SK-N-SH treated with all-trans-retinoic acid at 6 μM for 48 hours (cell line): Measurements from ENCODE around the gene SMG7.

ENCODE experiments used
- ATAC-seq: fragments of 200-7000 bp; cut with Tn5 transposase; 3 replicates; pipeline ENCODE4 v1.9.1; 2020; ENCODE audit warnings: mild to moderate bottlenecking, moderate library complexity
- BACH2 ChIP-seq: fragments of 250-450 bp; sonication (Bioruptor Pico); IDR thresholded peaks from 2 replicates; pipeline ENCODE4 v1.9.0; 2021; ENCODE audit warnings: mild to moderate bottlenecking, borderline replicate concordance
- ESRRG ChIP-seq: fragments of 250-450 bp; sonication (Bioruptor Pico); IDR thresholded peaks from 2 replicates; pipeline ENCODE4 v1.6.1; 2021; ENCODE audit warnings: mild to moderate bottlenecking
- ISL1 ChIP-seq: fragments of 250-450 bp; sonication (Bioruptor Pico); IDR thresholded peaks from 2 replicates; pipeline ENCODE4 v2.1.2; 2022; ENCODE audit warnings: mild to moderate bottlenecking, moderate library complexity
- OSR1 ChIP-seq: fragments of 250-450 bp; sonication (Bioruptor Pico); IDR thresholded peaks from 2 replicates; pipeline ENCODE4 v1.8.0; 2022; ENCODE audit warnings: moderate library complexity, mild to moderate bottlenecking, inconsistent platforms
- PPARA ChIP-seq: fragments of 250-450 bp; sonication (Bioruptor Pico); IDR thresholded peaks from 2 replicates; pipeline ENCODE4 v1.5.0; 2020; ENCODE audit warnings: mild to moderate bottlenecking, borderline replicate concordance
- RARB ChIP-seq: fragments of 250-450 bp; sonication (Bioruptor Pico); IDR thresholded peaks from 2 replicates; pipeline ENCODE4 v1.8.0; 2021; ENCODE audit warnings: mild to moderate bottlenecking, moderate library complexity
- SNAI2 ChIP-seq: fragments of 250-450 bp; sonication (Bioruptor Pico); IDR thresholded peaks from 2 replicates; pipeline ENCODE4 v1.5.0; 2020; ENCODE audit warnings: mild to moderate bottlenecking, moderate library complexity
- TCF4 ChIP-seq: fragments of 250-450 bp; sonication (Bioruptor Pico); IDR thresholded peaks from 2 replicates; pipeline ENCODE4 v1.8.0; 2021; ENCODE audit warnings: mild to moderate bottlenecking, moderate library complexity, borderline replicate concordance
- ZC3H10 ChIP-seq: fragments of 250-450 bp; sonication (Bioruptor Pico); IDR thresholded peaks from 2 replicates; pipeline ENCODE4 v1.5.1; 2021; ENCODE audit warnings: mild to moderate bottlenecking, moderate library complexity
- ZFP3 ChIP-seq: fragments of 250-450 bp; sonication (Bioruptor Pico); IDR thresholded peaks from 2 replicates; pipeline ENCODE4 v1.5.0; 2020; ENCODE audit warnings: mild to moderate bottlenecking, moderate library complexity
- ZFP30 ChIP-seq: fragments of 450-650 bp; formaldehyde crosslinking; IDR thresholded peaks from 2 replicates; pipeline ENCODE4 v1.5.0; 2022; ENCODE audit warnings: mild to moderate bottlenecking, moderate library complexity
- ZNF565 ChIP-seq: fragments of 450-650 bp; formaldehyde crosslinking; conservative IDR thresholded peaks from 2 replicates; pipeline ENCODE4 v1.5.0; 2020; ENCODE audit warnings: low read depth, mild to moderate bottlenecking, moderate library complexity
- ZNF70 ChIP-seq: fragments of 450-650 bp; formaldehyde crosslinking; IDR thresholded peaks from 2 replicates; pipeline ENCODE4 v1.5.0; 2020; ENCODE audit warnings: mild to moderate bottlenecking, moderate library complexity
- TF ChIP-seq, protein P1 (sequence below): fragments of 250-450 bp; sonication (Bioruptor Pico); IDR thresholded peaks from 2 replicates; pipeline ENCODE4 v1.8.0; 2020; ENCODE audit warnings: mild to moderate bottlenecking, moderate library complexity, borderline replicate concordance
- TF ChIP-seq, protein P2 (sequence below): fragments of 250-450 bp; sonication (Bioruptor Pico); IDR thresholded peaks from 2 replicates; pipeline ENCODE4 v1.5.0; 2020; ENCODE audit warnings: mild to moderate bottlenecking, moderate library complexity
- TF ChIP-seq, protein P3 (sequence below): fragments of 250-450 bp; sonication (Bioruptor Pico); IDR thresholded peaks from 2 replicates; pipeline ENCODE4 v1.5.1; 2020; ENCODE audit warnings: low read depth, mild to moderate bottlenecking, moderate library complexity
- TF ChIP-seq, protein P4 (sequence below): fragments of 250-450 bp; sonication (Bioruptor Pico); IDR thresholded peaks from 2 replicates; pipeline ENCODE4 v1.8.0; 2021; ENCODE audit warnings: low read depth, mild to moderate bottlenecking, moderate library complexity, borderline replicate concordance
- TF ChIP-seq, protein P5 (sequence below): fragments of 250-450 bp; sonication (Bioruptor Pico); IDR thresholded peaks from 2 replicates; pipeline ENCODE4 v1.5.1; 2021; ENCODE audit warnings: mild to moderate bottlenecking, moderate library complexity

The SMG7 gene

DNA sequence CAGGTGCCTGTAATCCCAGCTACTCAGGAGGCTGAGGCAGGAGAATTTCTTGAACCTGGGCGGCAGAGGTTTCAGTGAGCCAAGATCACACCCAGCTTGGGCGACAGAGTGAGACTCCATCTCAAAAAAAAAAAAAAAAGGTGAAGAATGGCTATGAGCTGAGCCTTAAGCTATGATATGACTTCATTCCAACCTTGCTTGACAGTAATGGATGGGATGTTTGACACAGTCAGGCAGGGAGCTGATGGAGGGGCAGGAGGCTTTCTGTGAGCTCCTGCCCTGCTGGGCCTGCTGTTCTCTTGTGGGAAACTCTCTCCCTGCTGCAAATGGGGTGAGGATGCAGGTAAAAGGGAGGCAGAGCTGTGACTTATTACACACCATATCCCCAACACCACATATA, 90.4 kb downstream of the SMG7 start:
- no peak for ATAC-seq
- TF ChIP-seq TCF4: no peak
- TF ChIP-seq RARB (CRISPR knock-in tag): no peak
- TF ChIP-seq ZNF565: no peak
- TF ChIP-seq, protein P1, sequence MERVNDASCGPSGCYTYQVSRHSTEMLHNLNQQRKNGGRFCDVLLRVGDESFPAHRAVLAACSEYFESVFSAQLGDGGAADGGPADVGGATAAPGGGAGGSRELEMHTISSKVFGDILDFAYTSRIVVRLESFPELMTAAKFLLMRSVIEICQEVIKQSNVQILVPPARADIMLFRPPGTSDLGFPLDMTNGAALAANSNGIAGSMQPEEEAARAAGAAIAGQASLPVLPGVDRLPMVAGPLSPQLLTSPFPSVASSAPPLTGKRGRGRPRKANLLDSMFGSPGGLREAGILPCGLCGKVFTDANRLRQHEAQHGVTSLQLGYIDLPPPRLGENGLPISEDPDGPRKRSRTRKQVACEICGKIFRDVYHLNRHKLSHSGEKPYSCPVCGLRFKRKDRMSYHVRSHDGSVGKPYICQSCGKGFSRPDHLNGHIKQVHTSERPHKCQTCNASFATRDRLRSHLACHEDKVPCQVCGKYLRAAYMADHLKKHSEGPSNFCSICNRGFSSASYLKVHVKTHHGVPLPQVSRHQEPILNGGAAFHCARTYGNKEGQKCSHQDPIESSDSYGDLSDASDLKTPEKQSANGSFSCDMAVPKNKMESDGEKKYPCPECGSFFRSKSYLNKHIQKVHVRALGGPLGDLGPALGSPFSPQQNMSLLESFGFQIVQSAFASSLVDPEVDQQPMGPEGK (CRISPR knock-in tag): no peak
- no peak for TF ChIP-seq OSR1 (CRISPR knock-in tag)
- TF ChIP-seq SNAI2 (CRISPR knock-in tag): no peak
- TF ChIP-seq, protein P2, sequence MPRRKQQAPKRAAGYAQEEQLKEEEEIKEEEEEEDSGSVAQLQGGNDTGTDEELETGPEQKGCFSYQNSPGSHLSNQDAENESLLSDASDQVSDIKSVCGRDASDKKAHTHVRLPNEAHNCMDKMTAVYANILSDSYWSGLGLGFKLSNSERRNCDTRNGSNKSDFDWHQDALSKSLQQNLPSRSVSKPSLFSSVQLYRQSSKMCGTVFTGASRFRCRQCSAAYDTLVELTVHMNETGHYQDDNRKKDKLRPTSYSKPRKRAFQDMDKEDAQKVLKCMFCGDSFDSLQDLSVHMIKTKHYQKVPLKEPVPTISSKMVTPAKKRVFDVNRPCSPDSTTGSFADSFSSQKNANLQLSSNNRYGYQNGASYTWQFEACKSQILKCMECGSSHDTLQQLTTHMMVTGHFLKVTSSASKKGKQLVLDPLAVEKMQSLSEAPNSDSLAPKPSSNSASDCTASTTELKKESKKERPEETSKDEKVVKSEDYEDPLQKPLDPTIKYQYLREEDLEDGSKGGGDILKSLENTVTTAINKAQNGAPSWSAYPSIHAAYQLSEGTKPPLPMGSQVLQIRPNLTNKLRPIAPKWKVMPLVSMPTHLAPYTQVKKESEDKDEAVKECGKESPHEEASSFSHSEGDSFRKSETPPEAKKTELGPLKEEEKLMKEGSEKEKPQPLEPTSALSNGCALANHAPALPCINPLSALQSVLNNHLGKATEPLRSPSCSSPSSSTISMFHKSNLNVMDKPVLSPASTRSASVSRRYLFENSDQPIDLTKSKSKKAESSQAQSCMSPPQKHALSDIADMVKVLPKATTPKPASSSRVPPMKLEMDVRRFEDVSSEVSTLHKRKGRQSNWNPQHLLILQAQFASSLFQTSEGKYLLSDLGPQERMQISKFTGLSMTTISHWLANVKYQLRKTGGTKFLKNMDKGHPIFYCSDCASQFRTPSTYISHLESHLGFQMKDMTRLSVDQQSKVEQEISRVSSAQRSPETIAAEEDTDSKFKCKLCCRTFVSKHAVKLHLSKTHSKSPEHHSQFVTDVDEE (CRISPR knock-in tag): no peak
- no peak for TF ChIP-seq ESRRG (CRISPR knock-in tag)
- no peak for TF ChIP-seq ZFP30
- TF ChIP-seq BACH2 (CRISPR knock-in tag): no peak
- TF ChIP-seq, protein P3, sequence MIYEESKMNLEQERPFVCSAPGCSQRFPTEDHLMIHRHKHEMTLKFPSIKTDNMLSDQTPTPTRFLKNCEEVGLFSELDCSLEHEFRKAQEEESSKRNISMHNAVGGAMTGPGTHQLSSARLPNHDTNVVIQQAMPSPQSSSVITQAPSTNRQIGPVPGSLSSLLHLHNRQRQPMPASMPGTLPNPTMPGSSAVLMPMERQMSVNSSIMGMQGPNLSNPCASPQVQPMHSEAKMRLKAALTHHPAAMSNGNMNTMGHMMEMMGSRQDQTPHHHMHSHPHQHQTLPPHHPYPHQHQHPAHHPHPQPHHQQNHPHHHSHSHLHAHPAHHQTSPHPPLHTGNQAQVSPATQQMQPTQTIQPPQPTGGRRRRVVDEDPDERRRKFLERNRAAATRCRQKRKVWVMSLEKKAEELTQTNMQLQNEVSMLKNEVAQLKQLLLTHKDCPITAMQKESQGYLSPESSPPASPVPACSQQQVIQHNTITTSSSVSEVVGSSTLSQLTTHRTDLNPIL (CRISPR knock-in tag): no peak
- TF ChIP-seq PPARA (CRISPR knock-in tag): no peak
- TF ChIP-seq ZNF70 (CRISPR knock-in tag): no peak
- TF ChIP-seq ZFP3 (CRISPR knock-in tag): no peak
- no peak for TF ChIP-seq ZC3H10
- TF ChIP-seq ISL1: no peak
- TF ChIP-seq, all 23 proteins: peak for 0

DNA sequence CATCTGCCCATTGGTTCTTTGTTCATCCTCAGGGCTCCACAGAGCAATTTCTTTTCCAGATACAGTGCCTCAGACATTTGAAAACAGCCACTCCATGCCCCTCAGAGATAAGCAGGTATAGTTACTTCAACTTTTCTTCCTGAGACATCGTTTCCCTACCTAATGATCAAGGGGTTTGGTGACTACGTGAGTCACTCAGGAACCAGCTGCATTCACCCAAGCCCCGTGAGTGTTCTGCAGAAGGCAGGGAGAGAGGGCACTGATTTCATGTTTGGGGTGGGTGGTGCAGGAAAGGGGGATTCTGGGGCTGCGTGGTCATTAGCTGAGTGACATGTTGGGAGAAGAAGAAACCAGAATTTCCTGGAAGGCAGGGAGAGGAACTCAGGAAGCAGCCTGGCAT, 93.0 kb downstream of the SMG7 start:
- TF ChIP-seq, protein P2 (CRISPR knock-in tag): no peak
- TF ChIP-seq, protein P4, sequence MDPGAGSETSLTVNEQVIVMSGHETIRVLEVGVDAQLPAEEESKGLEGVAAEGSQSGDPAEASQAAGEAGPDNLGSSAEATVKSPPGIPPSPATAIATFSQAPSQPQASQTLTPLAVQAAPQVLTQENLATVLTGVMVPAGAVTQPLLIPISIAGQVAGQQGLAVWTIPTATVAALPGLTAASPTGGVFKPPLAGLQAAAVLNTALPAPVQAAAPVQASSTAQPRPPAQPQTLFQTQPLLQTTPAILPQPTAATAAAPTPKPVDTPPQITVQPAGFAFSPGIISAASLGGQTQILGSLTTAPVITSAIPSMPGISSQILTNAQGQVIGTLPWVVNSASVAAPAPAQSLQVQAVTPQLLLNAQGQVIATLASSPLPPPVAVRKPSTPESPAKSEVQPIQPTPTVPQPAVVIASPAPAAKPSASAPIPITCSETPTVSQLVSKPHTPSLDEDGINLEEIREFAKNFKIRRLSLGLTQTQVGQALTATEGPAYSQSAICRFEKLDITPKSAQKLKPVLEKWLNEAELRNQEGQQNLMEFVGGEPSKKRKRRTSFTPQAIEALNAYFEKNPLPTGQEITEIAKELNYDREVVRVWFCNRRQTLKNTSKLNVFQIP (CRISPR knock-in tag): no peak
- TF ChIP-seq PPARA (CRISPR knock-in tag): no peak
- no peak for TF ChIP-seq RARB (CRISPR knock-in tag)
- no peak for TF ChIP-seq ZNF565
- TF ChIP-seq, all 23 proteins: peak for 0
- no peak for ATAC-seq

DNA sequence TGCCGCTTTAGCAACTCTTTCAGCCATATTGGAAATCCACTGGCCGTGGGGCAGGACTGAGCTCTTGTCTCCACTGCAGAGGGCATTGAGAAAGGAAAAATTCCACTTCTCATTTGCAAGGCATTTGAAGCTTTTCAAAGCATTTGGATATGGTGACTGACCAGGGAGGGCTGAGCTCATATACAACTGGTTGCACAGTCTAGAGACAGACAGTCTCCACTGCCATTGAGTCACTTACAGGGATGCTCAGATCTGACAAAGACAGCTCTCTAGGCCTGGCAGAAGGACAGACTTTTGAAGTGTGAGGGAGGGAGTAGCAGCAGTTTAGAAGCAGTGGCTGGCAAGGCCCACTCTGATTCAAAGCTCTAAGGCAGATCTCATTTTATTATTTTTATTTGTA, 93.7 kb downstream of the SMG7 start:
- TF ChIP-seq TCF4 (no peak), ESRRG (CRISPR knock-in tag) (no peak)
- TF ChIP-seq, protein P5, sequence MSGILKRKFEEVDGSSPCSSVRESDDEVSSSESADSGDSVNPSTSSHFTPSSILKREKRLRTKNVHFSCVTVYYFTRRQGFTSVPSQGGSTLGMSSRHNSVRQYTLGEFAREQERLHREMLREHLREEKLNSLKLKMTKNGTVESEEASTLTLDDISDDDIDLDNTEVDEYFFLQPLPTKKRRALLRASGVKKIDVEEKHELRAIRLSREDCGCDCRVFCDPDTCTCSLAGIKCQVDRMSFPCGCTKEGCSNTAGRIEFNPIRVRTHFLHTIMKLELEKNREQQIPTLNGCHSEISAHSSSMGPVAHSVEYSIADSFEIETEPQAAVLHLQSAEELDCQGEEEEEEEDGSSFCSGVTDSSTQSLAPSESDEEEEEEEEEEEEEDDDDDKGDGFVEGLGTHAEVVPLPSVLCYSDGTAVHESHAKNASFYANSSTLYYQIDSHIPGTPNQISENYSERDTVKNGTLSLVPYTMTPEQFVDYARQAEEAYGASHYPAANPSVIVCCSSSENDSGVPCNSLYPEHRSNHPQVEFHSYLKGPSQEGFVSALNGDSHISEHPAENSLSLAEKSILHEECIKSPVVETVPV (CRISPR knock-in tag): no peak
- no peak for ATAC-seq
